K562 (cell line): ENCODE results near the gene CPSF7. TPM values are rescaled to one million over a fixed set of nuclear protein-coding genes. Genes with fewer than 3 reads are reported as not detected.
A peak's percentile ranks its signal among the peaks of the same experiment; 100 is the strongest.

ENCODE experiments used
- ARNT ChIP-seq, 2 experiments: fragments of 450-650 bp; IDR thresholded peaks; 2 replicates each; pipeline ENCODE4 v1.6.1; 2016; ENCODE audit warnings: mild to moderate bottlenecking in 1 of 2
- C11orf30 ChIP-seq: fragments of 450-650 bp; IDR thresholded peaks from 2 replicates; pipeline ENCODE4 v1.6.1; 2016; ENCODE audit warnings: low read depth, mild to moderate bottlenecking
- EP300 ChIP-seq: IDR thresholded peaks from 2 replicates; pipeline ENCODE4 v1.6.1; 2012; ENCODE audit warnings: low read length, improper control_type of control experiment
- ERF ChIP-seq: fragments of 450-650 bp; formaldehyde crosslinking; IDR thresholded peaks from 2 replicates; pipeline ENCODE4 v1.4.0; 2020; ENCODE audit warnings: mild to moderate bottlenecking, mixed read lengths
- HNRNPUL1 ChIP-seq: fragments of 200-400 bp; formaldehyde crosslinking; IDR thresholded peaks from 2 replicates; pipeline ENCODE4 v1.6.1; 2017; ENCODE audit warnings: low read length
- MBD2 ChIP-seq: sonication (generic); IDR thresholded peaks from 2 replicates; pipeline ENCODE4 v1.6.1; 2016; ENCODE audit warnings: low read depth, borderline replicate concordance
- MTA3 ChIP-seq: fragments of 450-650 bp; formaldehyde crosslinking; IDR thresholded peaks from 2 replicates; pipeline ENCODE4 v1.6.1; 2017; ENCODE audit warnings: mild to moderate bottlenecking, borderline replicate concordance
- SMAD4 ChIP-seq: fragments of 250-450 bp; sonication (Bioruptor Pico); conservative IDR thresholded peaks from 2 replicates; pipeline ENCODE4 v1.8.0; 2021; ENCODE audit warnings: inconsistent platforms, mild to moderate bottlenecking, moderate library complexity
- SOX6 ChIP-seq: fragments of 450-650 bp; IDR thresholded peaks from 2 replicates; pipeline ENCODE4 v1.6.1; 2014; ENCODE audit warnings: mild to moderate bottlenecking
- ZNF263 ChIP-seq: sonication (generic); formaldehyde crosslinking; IDR thresholded peaks from 2 replicates; pipeline ENCODE4 v1.8.0; 2022; ENCODE audit warnings: mild to moderate bottlenecking, missing genetic modification reagents, borderline replicate concordance
- polyA plus RNA-seq, 8 experiments: library from polyadenylated mRNA; depleted of rRNA in 4 of 8; stranded (reverse) in 5 of 8; unstranded in 3 of 8; fragments of >200 nt; fragmentation: Nextera tagmentation in 2 of 8; fragmentation: Illumina TruSeq in 1 of 8; extraction: Ambion mirVana in 2 of 8; extraction: Trizol in 1 of 8; gene quantifications; 2 replicates each; pipeline versions ENCODE4 v1.2.1 to v1.2.3, GENCODE V29; 2011 to 2014; ENCODE audit warnings: inconsistent platforms in 1 of 8, missing spikeins in 1 of 8
- total RNA-seq, 7 experiments: library from RNA; depleted of rRNA in 6 of 7; stranded (reverse); fragments of >200 nt in 6 of 7; fragmentation: Illumina TruSeq in 2 of 7; extraction: Trizol in 2 of 7; gene quantifications; 2 replicates each; pipeline versions ENCODE4 v1.2.1 to v1.2.3, GENCODE V29; 2011 to 2021; ENCODE audit warnings: low replicate concordance in 1 of 7
- TF ChIP-seq, protein P1 (sequence below): sonication (generic); formaldehyde crosslinking; IDR thresholded peaks from 2 replicates; pipeline ENCODE4 v1.8.1; 2023; ENCODE audit warnings: mild to moderate bottlenecking, missing genetic modification reagents
- TF ChIP-seq, protein P2 (sequence below), 2 experiments: IDR thresholded peaks in 1 of 2; conservative IDR thresholded peaks in 1 of 2; 2 replicates each; pipeline ENCODE4 v1.6.1; 2016; ENCODE audit warnings: low read depth in 2 of 2, mild to moderate bottlenecking in 1 of 2, missing compliant biosample characterization in 1 of 2, missing genetic modification characterization in 1 of 2, moderate library complexity in 1 of 2
- TF ChIP-seq, protein P3 (sequence below), 2 experiments: fragments of 450-650 bp; IDR thresholded peaks; 2 replicates each; pipeline ENCODE4 v1.6.1; 2018; ENCODE audit warnings: mild to moderate bottlenecking in 2 of 2, low read depth in 1 of 2; ENCODE audit not compliant: partially characterized antibody in 2 of 2
- TF ChIP-seq, protein P4 (sequence below): sonication (generic); formaldehyde crosslinking; IDR thresholded peaks from 2 replicates; pipeline ENCODE4 v1.8.0; 2022; ENCODE audit warnings: missing genetic modification reagents, mild to moderate bottlenecking, borderline replicate concordance

The CPSF7 gene
- total and polyA plus RNA-seq, 9 of the 15 experiments (the other 6 are each of a cell fraction or from before 2014, with no cell fraction given), result 14.8 to 104 (median 44.1) TPM

DNA sequence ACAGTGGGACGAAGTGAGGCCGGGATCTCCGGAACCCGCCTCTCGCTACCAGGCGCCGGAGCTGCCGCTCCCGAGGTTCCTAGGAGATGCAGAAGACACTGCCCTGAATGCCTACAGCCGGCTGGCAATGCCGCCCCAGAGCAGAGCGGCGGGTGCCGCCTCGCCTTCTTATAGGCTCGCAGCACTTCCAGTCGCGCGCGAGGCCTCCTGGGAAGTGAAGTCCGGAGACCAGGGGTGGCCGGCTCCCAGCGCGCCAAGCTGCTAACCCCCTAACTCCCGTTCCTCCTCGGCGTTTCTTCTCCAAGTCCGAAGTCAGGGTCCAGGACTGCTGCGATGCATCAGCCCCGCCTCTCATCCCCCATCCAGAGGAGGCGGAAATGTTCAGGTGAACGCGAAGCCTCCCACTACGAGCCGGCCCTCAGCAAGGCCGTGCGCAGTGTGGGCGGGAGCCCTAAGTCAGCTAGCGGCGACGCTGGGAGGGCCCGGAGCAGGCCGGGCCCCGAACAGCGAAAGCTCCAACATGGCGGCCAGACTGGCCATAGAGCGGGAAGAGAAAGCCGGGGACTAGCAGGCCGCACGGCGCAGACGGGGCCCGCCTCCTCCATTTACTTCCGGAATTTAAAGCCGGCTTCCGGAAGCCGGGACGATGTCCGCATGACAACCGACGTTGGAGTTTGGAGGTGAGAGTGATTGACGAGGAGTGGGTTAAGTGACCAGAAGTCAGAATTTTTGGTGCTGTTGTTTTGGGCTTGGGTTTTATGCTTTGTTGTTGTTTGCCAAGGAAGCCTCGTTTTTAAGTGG lies 67.8 kb downstream of the CPSF7 start, which contains the start of the genes CYB561A3 and TMEM138 (continued):
- TF ChIP-seq, protein P1, sequence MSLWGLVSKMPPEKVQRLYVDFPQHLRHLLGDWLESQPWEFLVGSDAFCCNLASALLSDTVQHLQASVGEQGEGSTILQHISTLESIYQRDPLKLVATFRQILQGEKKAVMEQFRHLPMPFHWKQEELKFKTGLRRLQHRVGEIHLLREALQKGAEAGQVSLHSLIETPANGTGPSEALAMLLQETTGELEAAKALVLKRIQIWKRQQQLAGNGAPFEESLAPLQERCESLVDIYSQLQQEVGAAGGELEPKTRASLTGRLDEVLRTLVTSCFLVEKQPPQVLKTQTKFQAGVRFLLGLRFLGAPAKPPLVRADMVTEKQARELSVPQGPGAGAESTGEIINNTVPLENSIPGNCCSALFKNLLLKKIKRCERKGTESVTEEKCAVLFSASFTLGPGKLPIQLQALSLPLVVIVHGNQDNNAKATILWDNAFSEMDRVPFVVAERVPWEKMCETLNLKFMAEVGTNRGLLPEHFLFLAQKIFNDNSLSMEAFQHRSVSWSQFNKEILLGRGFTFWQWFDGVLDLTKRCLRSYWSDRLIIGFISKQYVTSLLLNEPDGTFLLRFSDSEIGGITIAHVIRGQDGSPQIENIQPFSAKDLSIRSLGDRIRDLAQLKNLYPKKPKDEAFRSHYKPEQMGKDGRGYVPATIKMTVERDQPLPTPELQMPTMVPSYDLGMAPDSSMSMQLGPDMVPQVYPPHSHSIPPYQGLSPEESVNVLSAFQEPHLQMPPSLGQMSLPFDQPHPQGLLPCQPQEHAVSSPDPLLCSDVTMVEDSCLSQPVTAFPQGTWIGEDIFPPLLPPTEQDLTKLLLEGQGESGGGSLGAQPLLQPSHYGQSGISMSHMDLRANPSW, result peak; percentile 36; the same call in 1 of the 2 replicates
- no peak; the same call in 1 of the 2 replicates for TF ChIP-seq MTA3
- peak; percentile 30 for TF ChIP-seq SOX6
- peak; percentile 41 for TF ChIP-seq C11orf30
- no peak for TF ChIP-seq HNRNPUL1
- TF ChIP-seq ERF, result peak; percentile 65; the same call in 1 of the 2 replicates
- TF ChIP-seq ZNF263 (CRISPR knock-in tag), result peak; percentile 15; the same call in 1 of the 2 replicates
- TF ChIP-seq EP300, result peak; percentile 3; the same call in 1 of the 2 replicates
- TF ChIP-seq, protein P2, sequence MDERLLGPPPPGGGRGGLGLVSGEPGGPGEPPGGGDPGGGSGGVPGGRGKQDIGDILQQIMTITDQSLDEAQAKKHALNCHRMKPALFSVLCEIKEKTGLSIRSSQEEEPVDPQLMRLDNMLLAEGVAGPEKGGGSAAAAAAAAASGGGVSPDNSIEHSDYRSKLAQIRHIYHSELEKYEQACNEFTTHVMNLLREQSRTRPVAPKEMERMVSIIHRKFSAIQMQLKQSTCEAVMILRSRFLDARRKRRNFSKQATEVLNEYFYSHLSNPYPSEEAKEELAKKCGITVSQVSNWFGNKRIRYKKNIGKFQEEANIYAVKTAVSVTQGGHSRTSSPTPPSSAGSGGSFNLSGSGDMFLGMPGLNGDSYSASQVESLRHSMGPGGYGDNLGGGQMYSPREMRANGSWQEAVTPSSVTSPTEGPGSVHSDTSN (CRISPR knock-in tag; IDR thresholded peaks at IDR 0.05; ENCODE audit: low read depth), result 0 out of 2 replicates have a peak, but pooled peaks have one; percentile 19
- TF ChIP-seq, protein P2 (tag; conservative IDR thresholded peaks at IDR 0.05; ENCODE audit: low read depth), result peak; percentile 89
- TF ChIP-seq, protein P3, sequence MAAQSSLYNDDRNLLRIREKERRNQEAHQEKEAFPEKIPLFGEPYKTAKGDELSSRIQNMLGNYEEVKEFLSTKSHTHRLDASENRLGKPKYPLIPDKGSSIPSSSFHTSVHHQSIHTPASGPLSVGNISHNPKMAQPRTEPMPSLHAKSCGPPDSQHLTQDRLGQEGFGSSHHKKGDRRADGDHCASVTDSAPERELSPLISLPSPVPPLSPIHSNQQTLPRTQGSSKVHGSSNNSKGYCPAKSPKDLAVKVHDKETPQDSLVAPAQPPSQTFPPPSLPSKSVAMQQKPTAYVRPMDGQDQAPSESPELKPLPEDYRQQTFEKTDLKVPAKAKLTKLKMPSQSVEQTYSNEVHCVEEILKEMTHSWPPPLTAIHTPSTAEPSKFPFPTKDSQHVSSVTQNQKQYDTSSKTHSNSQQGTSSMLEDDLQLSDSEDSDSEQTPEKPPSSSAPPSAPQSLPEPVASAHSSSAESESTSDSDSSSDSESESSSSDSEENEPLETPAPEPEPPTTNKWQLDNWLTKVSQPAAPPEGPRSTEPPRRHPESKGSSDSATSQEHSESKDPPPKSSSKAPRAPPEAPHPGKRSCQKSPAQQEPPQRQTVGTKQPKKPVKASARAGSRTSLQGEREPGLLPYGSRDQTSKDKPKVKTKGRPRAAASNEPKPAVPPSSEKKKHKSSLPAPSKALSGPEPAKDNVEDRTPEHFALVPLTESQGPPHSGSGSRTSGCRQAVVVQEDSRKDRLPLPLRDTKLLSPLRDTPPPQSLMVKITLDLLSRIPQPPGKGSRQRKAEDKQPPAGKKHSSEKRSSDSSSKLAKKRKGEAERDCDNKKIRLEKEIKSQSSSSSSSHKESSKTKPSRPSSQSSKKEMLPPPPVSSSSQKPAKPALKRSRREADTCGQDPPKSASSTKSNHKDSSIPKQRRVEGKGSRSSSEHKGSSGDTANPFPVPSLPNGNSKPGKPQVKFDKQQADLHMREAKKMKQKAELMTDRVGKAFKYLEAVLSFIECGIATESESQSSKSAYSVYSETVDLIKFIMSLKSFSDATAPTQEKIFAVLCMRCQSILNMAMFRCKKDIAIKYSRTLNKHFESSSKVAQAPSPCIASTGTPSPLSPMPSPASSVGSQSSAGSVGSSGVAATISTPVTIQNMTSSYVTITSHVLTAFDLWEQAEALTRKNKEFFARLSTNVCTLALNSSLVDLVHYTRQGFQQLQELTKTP (IDR thresholded peaks at IDR 0.05; ENCODE audit: low read depth in 1 of 2, partially characterized antibody in 2 of 2), result peak; percentile 33 to 69
- TF ChIP-seq, protein P4, sequence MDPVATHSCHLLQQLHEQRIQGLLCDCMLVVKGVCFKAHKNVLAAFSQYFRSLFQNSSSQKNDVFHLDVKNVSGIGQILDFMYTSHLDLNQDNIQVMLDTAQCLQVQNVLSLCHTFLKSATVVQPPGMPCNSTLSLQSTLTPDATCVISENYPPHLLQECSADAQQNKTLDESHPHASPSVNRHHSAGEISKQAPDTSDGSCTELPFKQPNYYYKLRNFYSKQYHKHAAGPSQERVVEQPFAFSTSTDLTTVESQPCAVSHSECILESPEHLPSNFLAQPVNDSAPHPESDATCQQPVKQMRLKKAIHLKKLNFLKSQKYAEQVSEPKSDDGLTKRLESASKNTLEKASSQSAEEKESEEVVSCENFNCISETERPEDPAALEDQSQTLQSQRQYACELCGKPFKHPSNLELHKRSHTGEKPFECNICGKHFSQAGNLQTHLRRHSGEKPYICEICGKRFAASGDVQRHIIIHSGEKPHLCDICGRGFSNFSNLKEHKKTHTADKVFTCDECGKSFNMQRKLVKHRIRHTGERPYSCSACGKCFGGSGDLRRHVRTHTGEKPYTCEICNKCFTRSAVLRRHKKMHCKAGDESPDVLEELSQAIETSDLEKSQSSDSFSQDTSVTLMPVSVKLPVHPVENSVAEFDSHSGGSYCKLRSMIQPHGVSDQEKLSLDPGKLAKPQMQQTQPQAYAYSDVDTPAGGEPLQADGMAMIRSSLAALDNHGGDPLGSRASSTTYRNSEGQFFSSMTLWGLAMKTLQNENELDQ, result no peak
- TF ChIP-seq SMAD4, result peak; percentile 75
- TF ChIP-seq MBD2, result peak; percentile 28
- peak; percentile 44 to 59; a peak in 2 of 4 replicates for TF ChIP-seq ARNT (IDR thresholded peaks at IDR 0.05)
